Transverse colon (tissue), 4 donors: ENCODE measurements around the gene KRAS. TPM values are rescaled to one million over a fixed set of nuclear protein-coding genes. Genes with fewer than 3 reads are reported as not detected.

Experiments
- DNase-seq: peaks from one replicate; pipeline ENCODE4 v3.0.0-alpha.2; 2019
- H3K27ac ChIP-seq, 4 donors: fragments of 200-600 bp; sonication (generic); 2 replicates each; pipeline ENCODE4 v1.5.1; 2016 to 2018; ENCODE audit warnings: inconsistent platforms in 4 of 4
- H3K27me3 ChIP-seq: fragments of 200-600 bp; sonication (generic); 2 replicates; pipeline ENCODE4 v1.5.1; 2017; ENCODE audit warnings: inconsistent platforms
- H3K36me3 ChIP-seq, 4 donors: fragments of 200-600 bp; sonication (generic); 2 replicates each; pipeline ENCODE4 v1.5.1; 2017 to 2019; ENCODE audit warnings: inconsistent platforms in 4 of 4
- H3K4me1 ChIP-seq, 4 donors: fragments of 200-600 bp; sonication (generic); 2 replicates each; pipeline ENCODE4 v1.5.1; 2017 to 2020; ENCODE audit warnings: inconsistent platforms in 4 of 4
- H3K4me3 ChIP-seq, 4 donors: fragments of 200-600 bp; sonication (generic); 1 replicate in 1 of 4; 2 replicates in 3 of 4; pipeline versions ENCODE4 v1.5.1 to v1.6.1; 2017 to 2019; ENCODE audit warnings: inconsistent platforms in 4 of 4
- H3K9me3 ChIP-seq, 2 donors: fragments of 200-600 bp; sonication (generic); 2 replicates each; pipeline ENCODE4 v1.5.1; 2017 to 2019; ENCODE audit warnings: inconsistent platforms in 2 of 2
- CTCF ChIP-seq, 5 experiments: fragments of 200-600 bp in 3 of 5; fragments of 450-650 bp in 2 of 5; sonication (generic) in 3 of 5; IDR thresholded peaks; 1 replicate in 2 of 5; 2 replicates in 3 of 5; pipeline ENCODE4 v1.5.1; 2016 to 2017; ENCODE audit warnings: antibody characterized with exemption in 5 of 5, inconsistent platforms in 3 of 5, mild to moderate bottlenecking in 2 of 5, moderate library complexity in 1 of 5
- EP300 ChIP-seq: sonication (generic); formaldehyde crosslinking; IDR thresholded peaks from one replicate; pipeline ENCODE4 v1.6.1; 2017; ENCODE audit warnings: antibody characterized with exemption, low read depth
- POLR2A ChIP-seq: fragments of 450-650 bp; IDR thresholded peaks from one replicate; pipeline ENCODE4 v1.6.1; 2016; ENCODE audit warnings: antibody characterized with exemption, mild to moderate bottlenecking, moderate library complexity
- POLR2AphosphoS5 ChIP-seq, 3 donors: sonication (generic); formaldehyde crosslinking; IDR thresholded peaks; one replicate each; pipeline ENCODE4 v1.6.1; 2016; ENCODE audit warnings: antibody characterized with exemption in 3 of 3
- WGBS, 2 donors: methylation state at CpG; one replicate each; pipeline ENCODE4 v1.1.5; 2018; ENCODE audit warnings: low coverage in 1 of 2; 5-methylcytosine and 5-hydroxymethylcytosine counted together
- in situ Hi-C, 4 donors: fragments of 200-750 bp; cut with MboI; loops; one replicate each; pipeline versions ENCODE4 v1.15.0 to v1.15.1; 2017; ENCODE audit warnings: low sequenced_read_pairs in 3 of 4, low pct_ligation_motif_present in 1 of 4, low pct_unique_long_range_greater_than_20kb in 1 of 4
- intact Hi-C: fragments of 100-400 bp; cut with DNase I; formaldehyde crosslinking; loops from one replicate; pipeline ENCODE4 v1.15.1; 2023; ENCODE audit warnings: low total_unique reads
- total RNA-seq, 4 donors: library from RNA; depleted of rRNA; stranded (reverse); fragments of >200 nt; gene quantifications; one replicate each; pipeline ENCODE4 v1.1.0, GENCODE V29; 2016

Gene KRAS
- total RNA-seq, 4 donors from 2014 or later, result 7.6 to 40.6 (median 30.5) TPM

GRCh38 chr12:25287610-25288009 lies 36.9 kb upstream of the KRAS start:
- no peaks in the 10 kb centered on the region for H3K36me3 ChIP-seq
- H3K27me3 ChIP-seq, result no peaks in the 10 kb centered on the region
- WGBS, 2 donors, result 86 to 89% methylated on average over 2 of the region's 2 CpGs
- TF ChIP-seq POLR2AphosphoS5 (IDR thresholded peaks at IDR 0.05) (peak in 1 of 3 donors; percentile 54), EP300 (no peak)
- no peak overlapping the region for H3K27ac ChIP-seq
- intact Hi-C loops, result no loop called here
- no peak for DNase-seq
- H3K9me3 ChIP-seq, result no peaks in the 10 kb centered on the region
- no peak overlapping the region for H3K4me3 ChIP-seq
- in situ Hi-C loops, result no loop called here
- peaks cover 0 to 25% (median under 1%) of the 10 kb centered on the region in 4 donors for H3K4me1 ChIP-seq

GRCh38 chr12:25286837-25287236 lies 36.1 kb upstream of the KRAS start:
- H3K4me1 ChIP-seq, result peaks cover 0 to 28% (median 3%) of the 10 kb centered on the region in 4 donors
- no peak overlapping the region for H3K27ac ChIP-seq
- H3K36me3 ChIP-seq, result no peaks in the 10 kb centered on the region
- in situ Hi-C loops (no loop called here), intact Hi-C loops (no loop called here)
- H3K27me3 ChIP-seq, result no peaks in the 10 kb centered on the region
- H3K4me3 ChIP-seq, result no peak overlapping the region
- no peaks in the 10 kb centered on the region for H3K9me3 ChIP-seq
- no peak for DNase-seq
- TF ChIP-seq POLR2AphosphoS5 (IDR thresholded peaks at IDR 0.05) (peak in 1 of 3 donors; percentile 41), POLR2A (no peak)

- peak overlapping the region in 1 of 4 donors; percentile 6 for H3K27ac ChIP-seq
- no peaks in the 10 kb centered on the region for H3K27me3 ChIP-seq
- peaks cover 0 to 28% (median 3%) of the 10 kb centered on the region in 4 donors for H3K4me1 ChIP-seq
- peak; percentile 19 for DNase-seq
- H3K4me3 ChIP-seq, result no peak overlapping the region
- no peaks in the 10 kb centered on the region for H3K9me3 ChIP-seq
- no peaks in the 10 kb centered on the region for H3K36me3 ChIP-seq
- TF ChIP-seq EP300, result no peak
- no peak for TF ChIP-seq POLR2A
- TF ChIP-seq POLR2AphosphoS5 (IDR thresholded peaks at IDR 0.05), result no peak
- no peak for TF ChIP-seq CTCF (IDR thresholded peaks at IDR 0.05)
- in situ Hi-C loops, result no loop called here
- WGBS, 2 donors, result 89 to 90% methylated on average over 4 of the region's 4 CpGs
- intact Hi-C loops, result no loop called here
Measured at GRCh38 chr12:25284024-25284423, 33.3 kb upstream of the KRAS start.

- no peak for DNase-seq
- H3K9me3 ChIP-seq, result no peaks in the 10 kb centered on the region
- no peaks in the 10 kb centered on the region for H3K27me3 ChIP-seq
- peak overlapping the region; percentile 6 to 51 (median 34) for H3K27ac ChIP-seq
- H3K36me3 ChIP-seq, result no peaks in the 10 kb centered on the region
- peaks cover 0 to 28% (median 3%) of the 10 kb centered on the region in 4 donors for H3K4me1 ChIP-seq
- 73 to 87% methylated on average over 3 of the region's 3 CpGs for WGBS, 2 donors
- no peak overlapping the region for H3K4me3 ChIP-seq
- intact Hi-C loops (no loop called here), in situ Hi-C loops (no loop called here)
- no peak for TF ChIP-seq CTCF (IDR thresholded peaks at IDR 0.05)
- TF ChIP-seq EP300, result no peak
- no peak for TF ChIP-seq POLR2AphosphoS5 (IDR thresholded peaks at IDR 0.05)
- TF ChIP-seq POLR2A, result no peak
Measured at GRCh38 chr12:25283006-25283405, 32.3 kb upstream of the KRAS start.

GRCh38 chr12:25280082-25280481 lies 29.4 kb upstream of the KRAS start:
- no peak overlapping the region for H3K4me3 ChIP-seq
- intact Hi-C loops (no loop called here), in situ Hi-C loops (no loop called here)
- TF ChIP-seq POLR2AphosphoS5 (IDR thresholded peaks at IDR 0.05), result no peak
- no peak for TF ChIP-seq CTCF (IDR thresholded peaks at IDR 0.05)
- no peak for TF ChIP-seq POLR2A
- TF ChIP-seq EP300, result no peak
- no peak overlapping the region for H3K27ac ChIP-seq
- H3K36me3 ChIP-seq, result no peaks in the 10 kb centered on the region
- H3K4me1 ChIP-seq, result peaks cover 0 to 34% (median 13%) of the 10 kb centered on the region in 4 donors
- H3K9me3 ChIP-seq, result no peaks in the 10 kb centered on the region
- no peaks in the 10 kb centered on the region for H3K27me3 ChIP-seq
- DNase-seq, result no peak
